ENCODE results near the gene TRIM33. TPM values are rescaled to one million over a fixed set of nuclear protein-coding genes. Genes with fewer than 3 reads are reported as not detected.

Gene TRIM33
- polyA plus RNA-seq, 2 of the 4 experiments (the other 2 are of a cell fraction): 8.7 to 14.9 TPM

- POLR2A ChIA-PET: no interaction called here
- WGBS (ENCODE audit: missing lambda C conversion rate): 77% methylated on average over 3 of the region's 3 CpGs
- Histone ChIP-seq H3K4me3 (no peak overlapping the region), H3K27ac (no peak overlapping the region), H3K4me2 (no peak overlapping the region), H3K4me1 (peaks cover 21% of the 10 kb centered on the region), H3K9me3 (no peaks in the 10 kb centered on the region)
- CTCF ChIA-PET: interaction anchor here (0.8 kb wide), 1 partner anchor 161 kb away, joined by 3 read pairs; no protein-coding TSS in a partner anchor
- no peak for ATAC-seq
- DNase-seq (ENCODE audit: low read depth in 1 of 2, low spot score in 1 of 2): no peak
- no peak for FAIRE-seq
- TF ChIP-seq REST (IDR thresholded peaks at IDR 0.05) (no peak), CBX8 (IDR thresholded peaks at IDR 0.05) (no peak), HES2 (IDR thresholded peaks at IDR 0.05) (no peak)
These were observed 3.5 kb downstream of the TRIM33 start for GRCh38 chr1:114507513-114507912.

- CTCF ChIA-PET: no interaction called here
- DNase-seq (ENCODE audit: low read depth in 1 of 2, low spot score in 1 of 2): no peak
These were observed 5.8 kb downstream of the TRIM33 start for GRCh38 chr1:114505148-114505561.

More at GRCh38 chr1:114505148-114505561, 5.8 kb downstream of the TRIM33 start:
- Histone ChIP-seq H3K4me2 (no peak overlapping the region), H3K27ac (no peak overlapping the region), H3K9me3 (no peaks in the 10 kb centered on the region), H3K4me3 (no peak overlapping the region), H3K4me1 (peaks cover 17% of the 10 kb centered on the region)
- TF ChIP-seq ELK1 (IDR thresholded peaks at IDR 0.05; ENCODE audit: low read depth, low read length) (no peak), ZC3H11A (IDR thresholded peaks at IDR 0.05) (no peak), HMGXB4 (CRISPR knock-in tag; IDR thresholded peaks at IDR 0.05; ENCODE audit: borderline replicate concordance) (no peak), FOSL2 (IDR thresholded peaks at IDR 0.05) (no peak), FOSL2 (CRISPR knock-in tag; IDR thresholded peaks at IDR 0.05) (no peak), PBX3 (IDR thresholded peaks at IDR 0.05) (no peak), CBX8 (IDR thresholded peaks at IDR 0.05) (no peak), TP53 (CRISPR knock-in tag; IDR thresholded peaks at IDR 0.05) (no peak), ZNF302 (CRISPR knock-in tag; IDR thresholded peaks at IDR 0.05) (no peak)
- POLR2A ChIA-PET: no interaction called here
- FAIRE-seq (no peak), ATAC-seq (no peak)
- 87% methylated on average over 2 of the region's 2 CpGs for WGBS (ENCODE audit: missing lambda C conversion rate)
